Stimulated activated CD4-positive, alpha-beta T cell treated with anti-CD3 and anti-CD28 coated beads, Interleukin-4, amount 100 ng/mL, for 24 hours (primary cell): ENCODE data around the gene NEK2.
A peak's percentile ranks its signal among the peaks of the same experiment; 100 is the strongest.
"Not testable (repeated sequence)": the region's sequence is repeated elsewhere in the genome, so short reads cannot be mapped to it uniquely, and the experiment has no call there.

Source experiments
- DNase-seq: peaks from one replicate; pipeline ENCODE4 v3.0.0-alpha.2; 2020

NEK2 gene

GRCh38 chr1:211693911-211694310, 18.5 kb upstream of the NEK2 start:
- not testable (repeated sequence) for DNase-seq

- no peak for DNase-seq
Observed at GRCh38 chr1:211688421-211688820, 13.0 kb upstream of the NEK2 start.

- no peak for DNase-seq
Observed at GRCh38 chr1:211687462-211688215, 12.2 kb upstream of the NEK2 start.

- DNase-seq: no peak
Observed at GRCh38 chr1:211685823-211686222, 10.4 kb upstream of the NEK2 start.

GRCh38 chr1:211684791-211685190, 9.4 kb upstream of the NEK2 start:
- DNase-seq: no peak

- DNase-seq: no peak
Observed at GRCh38 chr1:211684331-211684730, 8.9 kb upstream of the NEK2 start.

GRCh38 chr1:211683396-211684297, 8.2 kb upstream of the NEK2 start:
- DNase-seq: no peak

- DNase-seq: not testable (repeated sequence)
Observed at GRCh38 chr1:211682186-211682585, 6.8 kb upstream of the NEK2 start.

- peak; percentile 79 for DNase-seq
Observed at GRCh38 chr1:211680752-211681327, 5.4 kb upstream of the NEK2 start.

- DNase-seq: no peak
Observed at GRCh38 chr1:211677659-211678058, 2.2 kb upstream of the NEK2 start.

GRCh38 chr1:211676761-211677160, 1.3 kb upstream of the NEK2 start:
- DNase-seq: no peak

- DNase-seq: no peak
Observed at GRCh38 chr1:211676106-211676583, 724 bp upstream of the NEK2 start.

- no peak for DNase-seq
Observed at GRCh38 chr1:211667065-211667617, 8.3 kb downstream of the NEK2 start.

GRCh38 chr1:211660718-211661222, 14.7 kb downstream of the NEK2 start:
- no peak for DNase-seq

GRCh38 chr1:211656728-211657127, 18.7 kb downstream of the NEK2 start:
- no peak for DNase-seq

- DNase-seq: peak; percentile 85
Observed at GRCh38 chr1:211654838-211655787, 20.3 kb downstream of the NEK2 start.

- DNase-seq: no peak
Observed at GRCh38 chr1:211653959-211654496, 21.4 kb downstream of the NEK2 start.

- no peak for DNase-seq
Observed at GRCh38 chr1:211653293-211653692, 22.1 kb downstream of the NEK2 start.

- DNase-seq: no peak
Observed at GRCh38 chr1:211652371-211652770, 23.1 kb downstream of the NEK2 start.

GRCh38 chr1:211650904-211651303, 24.5 kb downstream of the NEK2 start:
- DNase-seq: no peak
